ENCODE measurements around the gene LIPA. TPM values are rescaled to one million over a fixed set of nuclear protein-coding genes. Genes with fewer than 3 reads are reported as not detected.

Gene LIPA
- total RNA-seq, 1 donor from 2014 or later = 44.1 TPM

DNA sequence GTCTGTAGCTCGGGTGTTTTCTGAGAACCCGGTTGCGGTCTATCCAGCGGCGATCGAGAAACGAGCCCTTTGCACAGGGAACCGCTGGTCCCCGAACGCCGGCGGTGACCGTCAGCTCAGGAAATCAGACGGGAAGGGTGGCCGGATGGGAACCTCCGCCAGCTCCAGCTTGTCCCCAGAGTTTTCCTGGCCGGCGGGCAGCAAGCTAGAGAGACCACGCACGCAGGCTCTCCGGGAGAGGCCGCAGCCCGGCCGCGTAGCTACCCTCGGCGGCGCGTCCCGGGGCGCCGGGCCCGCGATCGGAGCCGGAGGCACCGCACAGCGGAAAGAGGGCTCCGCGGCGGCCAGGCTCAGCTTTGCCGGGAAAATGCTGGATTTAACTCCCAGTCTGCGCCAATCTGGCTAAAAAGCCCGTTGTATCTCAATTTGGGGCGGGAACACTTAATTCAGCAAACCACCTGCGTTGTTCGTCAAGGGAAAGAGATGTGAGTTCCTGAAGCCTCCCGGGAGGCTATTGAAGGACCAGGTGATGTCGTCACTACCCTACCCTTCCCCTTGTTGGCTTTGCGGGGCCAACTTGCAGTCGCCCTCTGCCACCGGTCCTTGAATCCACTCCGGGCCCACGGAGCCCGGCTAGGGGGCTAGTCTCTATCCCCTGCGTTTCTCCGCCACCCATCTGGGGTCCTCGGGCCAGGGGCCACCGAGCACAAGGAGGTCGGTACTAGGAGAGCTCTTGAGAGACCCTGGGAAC, 43.6 kb downstream of the LIPA start:
- H3K27me3 Mint-ChIP-seq (ENCODE audit: low read depth) = peaks cover 34% of the 10 kb centered on the region
- TF ChIP-seq CTCF (IDR thresholded peaks at IDR 0.05) = no peak
- H3K4me3 Mint-ChIP-seq (ENCODE audit: unreplicated experiment) = peak overlapping the region; percentile 78
- peak overlapping the region; percentile 17 for H3K27ac Mint-ChIP-seq (ENCODE audit: unreplicated experiment)
- H3K4me1 Mint-ChIP-seq (ENCODE audit: low read depth) = peaks cover 22% of the 10 kb centered on the region
- H3K36me3 Mint-ChIP-seq (ENCODE audit: low read depth) = no peaks in the 10 kb centered on the region
- DNase-seq (ENCODE audit: low spot score) = no peak
- H3K9me3 Mint-ChIP-seq (ENCODE audit: low read depth) = no peaks in the 10 kb centered on the region

GRCh38 chr10:89207181-89207800, 44.3 kb downstream of the LIPA start, which contains the start of gene CH25H:
CH25H (minus strand) TSS chr10:89207317; CDS start chr10:89207292, 25 bp downstream.
- Mint-ChIP-seq H3K9me3 (ENCODE audit: low read depth) (no peaks in the 10 kb centered on the region), H3K27me3 (ENCODE audit: low read depth) (peaks cover 32% of the 10 kb centered on the region), H3K4me1 (ENCODE audit: low read depth) (peaks cover 22% of the 10 kb centered on the region), H3K36me3 (ENCODE audit: low read depth) (no peaks in the 10 kb centered on the region), H3K4me3 (ENCODE audit: unreplicated experiment) (peak within 1 kb of the TSS; percentile 78), H3K27ac (ENCODE audit: unreplicated experiment) (peak within 1 kb of the TSS; percentile 72)
- no peak for DNase-seq (ENCODE audit: low spot score)
- TF ChIP-seq CTCF (IDR thresholded peaks at IDR 0.05) = no peak

- Mint-ChIP-seq H3K4me1 (ENCODE audit: low read depth) (peaks cover 22% of the 10 kb centered on the region), H3K27me3 (ENCODE audit: low read depth) (peaks cover 32% of the 10 kb centered on the region), H3K36me3 (ENCODE audit: low read depth) (no peaks in the 10 kb centered on the region), H3K9me3 (ENCODE audit: low read depth) (no peaks in the 10 kb centered on the region), H3K27ac (ENCODE audit: unreplicated experiment) (peak overlapping the region; percentile 72), H3K4me3 (ENCODE audit: unreplicated experiment) (peak overlapping the region; percentile 78)
- DNase-seq (ENCODE audit: low spot score) = no peak
- no peak for TF ChIP-seq CTCF (IDR thresholded peaks at IDR 0.05)
These were observed 45.0 kb downstream of the LIPA start for GRCh38 chr10:89206402-89207180.

GRCh38 chr10:89204621-89205185, 46.9 kb downstream of the LIPA start:
- no peaks in the 10 kb centered on the region for H3K9me3 Mint-ChIP-seq (ENCODE audit: low read depth)
- peaks cover 23% of the 10 kb centered on the region for H3K27me3 Mint-ChIP-seq (ENCODE audit: low read depth)
- TF ChIP-seq CTCF (IDR thresholded peaks at IDR 0.05) = no peak
- no peak for DNase-seq (ENCODE audit: low spot score)
- no peaks in the 10 kb centered on the region for H3K36me3 Mint-ChIP-seq (ENCODE audit: low read depth)
- H3K4me1 Mint-ChIP-seq (ENCODE audit: low read depth) = peaks cover 22% of the 10 kb centered on the region
- H3K4me3 Mint-ChIP-seq (ENCODE audit: unreplicated experiment) = no peak overlapping the region
- H3K27ac Mint-ChIP-seq (ENCODE audit: unreplicated experiment) = no peak overlapping the region

GRCh38 chr10:89203237-89203636, 48.3 kb downstream of the LIPA start:
- DNase-seq (ENCODE audit: low spot score) = no peak
- TF ChIP-seq CTCF (IDR thresholded peaks at IDR 0.05) = no peak
- H3K27ac Mint-ChIP-seq (ENCODE audit: unreplicated experiment) = no peak overlapping the region

More at GRCh38 chr10:89203237-89203636, 48.3 kb downstream of the LIPA start:
- Mint-ChIP-seq H3K4me3 (ENCODE audit: unreplicated experiment) (no peak overlapping the region), H3K4me1 (ENCODE audit: low read depth) (peaks cover 22% of the 10 kb centered on the region), H3K9me3 (ENCODE audit: low read depth) (no peaks in the 10 kb centered on the region), H3K36me3 (ENCODE audit: low read depth) (no peaks in the 10 kb centered on the region), H3K27me3 (ENCODE audit: low read depth) (peaks cover 20% of the 10 kb centered on the region)
